ENCODE data around the gene CCDC88C.

Gene CCDC88C

GRCh38 chr14:91377700-91378652 lies 39.6 kb downstream of the CCDC88C start:
- DNase-seq = no peak

DNA sequence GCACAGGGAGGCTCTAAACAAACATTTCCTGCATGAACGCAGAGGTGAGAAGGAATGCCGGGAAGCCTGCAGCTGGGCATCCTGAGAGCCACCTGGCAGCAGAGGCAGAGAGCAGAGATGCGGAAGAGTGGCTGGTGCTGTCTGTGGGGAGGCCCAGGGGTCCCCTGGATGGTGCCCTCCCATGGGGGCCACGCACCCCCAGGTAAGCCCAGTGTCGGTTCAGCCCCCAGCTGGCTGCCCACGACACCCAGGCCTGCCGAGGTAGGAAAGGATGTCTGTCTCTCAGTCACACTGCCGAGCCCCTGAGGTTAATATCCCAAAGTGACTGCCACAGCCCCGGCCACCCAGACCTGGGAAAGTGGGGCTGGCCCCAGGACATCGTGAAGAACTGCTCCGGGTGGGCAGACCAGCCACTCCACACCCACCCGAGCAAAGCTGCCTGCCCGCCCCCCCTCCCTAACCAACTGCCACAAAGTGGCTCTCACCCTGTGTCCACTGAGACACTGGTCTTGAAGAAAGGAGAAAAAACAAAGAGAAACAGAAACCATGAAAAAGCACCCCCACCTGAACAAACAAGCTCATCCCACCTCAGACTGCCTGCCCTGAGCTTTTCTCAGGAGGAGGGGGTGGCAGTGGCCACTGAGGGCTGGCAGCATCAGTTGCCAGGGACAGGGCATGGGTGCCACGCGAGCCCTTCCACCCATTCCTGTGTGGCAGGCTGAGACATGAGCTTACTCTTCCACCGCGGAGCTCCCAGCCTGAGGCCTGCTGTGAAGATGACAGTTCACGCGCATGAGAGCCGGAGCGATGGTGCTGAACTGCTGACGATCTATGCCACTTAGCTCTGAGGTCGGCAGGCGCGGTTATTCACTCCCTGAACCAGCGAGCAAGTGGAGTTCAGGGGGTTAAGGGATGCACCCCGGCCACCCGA lies 40.8 kb downstream of the CCDC88C start:
- DNase-seq = peak; percentile 34

GRCh38 chr14:91375720-91376452 lies 41.7 kb downstream of the CCDC88C start:
- DNase-seq = no peak

DNA sequence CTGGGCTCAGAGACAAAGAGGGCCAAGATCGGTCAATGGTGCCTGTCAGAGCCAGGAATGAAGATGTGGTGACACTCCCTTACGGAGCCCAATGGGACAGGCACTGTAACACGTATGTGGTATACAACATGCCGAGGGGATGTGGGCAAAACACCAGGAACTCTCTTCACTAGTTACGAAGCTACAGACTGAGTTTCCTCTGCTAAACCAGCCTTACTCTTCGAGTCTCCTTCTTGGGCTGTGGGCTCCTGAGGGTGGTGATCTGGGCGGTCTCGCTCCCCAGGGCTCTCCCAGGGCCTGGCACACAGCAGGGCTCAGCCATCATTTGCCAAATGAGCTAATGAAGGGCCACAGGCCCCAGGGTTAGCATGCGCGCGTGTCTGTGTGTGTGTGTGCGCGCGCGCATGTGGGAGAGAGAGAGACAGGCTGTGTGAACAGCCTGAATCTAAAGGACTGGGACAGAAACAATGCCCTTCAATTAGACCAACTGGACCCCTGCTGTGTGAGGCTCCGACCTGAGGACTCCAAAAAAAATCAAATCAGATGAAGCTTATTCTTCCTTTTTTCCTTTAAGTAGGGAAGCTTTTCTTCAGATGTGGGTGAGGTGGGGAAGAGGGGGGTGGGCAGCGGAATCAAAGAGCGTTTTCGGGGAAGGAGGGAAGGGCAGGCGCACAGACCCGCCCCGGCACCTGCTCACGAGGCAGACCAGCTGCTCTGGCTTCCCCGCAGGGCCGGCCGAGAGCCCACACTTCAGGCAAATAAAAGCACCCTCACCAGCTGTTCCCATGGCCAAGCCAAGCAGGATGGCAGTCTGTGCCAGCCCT lies 42.5 kb downstream of the CCDC88C start:
- peak; percentile 93 for DNase-seq

GRCh38 chr14:91374287-91374878 lies 43.2 kb downstream of the CCDC88C start:
- no peak for DNase-seq

DNA sequence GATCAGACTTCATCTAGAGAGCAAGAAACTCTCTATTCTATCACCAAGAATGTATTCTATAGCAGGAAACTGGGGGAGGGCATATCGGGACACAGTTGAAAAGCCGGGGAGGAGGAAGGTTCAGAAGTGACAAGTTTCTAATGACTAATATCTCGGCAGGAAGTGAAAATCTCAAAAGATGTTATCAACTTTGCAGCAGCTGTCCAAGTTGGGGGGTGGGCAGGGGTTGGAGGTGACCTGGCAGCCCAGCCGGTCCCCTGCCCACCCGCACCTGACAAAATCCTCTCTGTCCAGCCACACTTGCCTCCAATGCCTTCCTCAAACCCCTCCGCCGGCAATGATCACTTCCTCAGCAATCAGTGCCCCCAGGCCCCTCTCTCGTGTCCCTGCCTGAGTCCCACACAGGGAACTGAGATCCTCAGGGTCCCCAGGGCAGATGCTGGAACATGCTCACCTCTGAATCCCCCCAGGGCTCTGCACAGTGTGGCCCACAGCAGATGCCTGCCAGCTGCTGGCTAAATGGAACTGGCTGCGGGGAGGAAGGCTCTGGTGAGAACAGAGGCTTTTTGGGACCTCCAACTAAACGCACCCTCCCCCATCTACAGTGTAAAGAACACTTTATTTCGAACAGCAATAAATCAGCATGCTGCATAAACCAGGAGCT lies 43.9 kb downstream of the CCDC88C start:
- DNase-seq = peak; percentile 75

- peak; percentile 64 for DNase-seq
Measured at GRCh38 chr14:91372671-91373495, 44.7 kb downstream of the CCDC88C start.

DNA sequence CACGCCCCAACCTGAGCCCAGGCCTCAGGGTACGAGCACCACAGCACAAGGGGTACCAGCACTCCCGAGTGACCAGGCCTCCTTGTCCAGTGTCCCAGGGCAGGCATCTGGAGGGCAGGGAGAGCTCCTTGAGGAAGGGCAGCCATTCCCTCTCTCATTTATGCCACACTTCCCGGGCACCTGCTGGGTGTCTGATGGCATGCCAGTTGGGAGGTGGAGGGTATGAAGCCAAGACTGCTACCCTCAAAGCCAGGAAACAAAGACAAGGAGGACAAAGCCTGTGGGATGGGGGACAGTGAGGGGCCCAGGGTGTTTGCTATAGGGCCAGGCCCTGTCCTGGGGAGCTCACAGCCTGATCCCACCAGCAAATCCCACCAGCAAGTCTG lies 45.6 kb downstream of the CCDC88C start:
- DNase-seq = no peak

DNA sequence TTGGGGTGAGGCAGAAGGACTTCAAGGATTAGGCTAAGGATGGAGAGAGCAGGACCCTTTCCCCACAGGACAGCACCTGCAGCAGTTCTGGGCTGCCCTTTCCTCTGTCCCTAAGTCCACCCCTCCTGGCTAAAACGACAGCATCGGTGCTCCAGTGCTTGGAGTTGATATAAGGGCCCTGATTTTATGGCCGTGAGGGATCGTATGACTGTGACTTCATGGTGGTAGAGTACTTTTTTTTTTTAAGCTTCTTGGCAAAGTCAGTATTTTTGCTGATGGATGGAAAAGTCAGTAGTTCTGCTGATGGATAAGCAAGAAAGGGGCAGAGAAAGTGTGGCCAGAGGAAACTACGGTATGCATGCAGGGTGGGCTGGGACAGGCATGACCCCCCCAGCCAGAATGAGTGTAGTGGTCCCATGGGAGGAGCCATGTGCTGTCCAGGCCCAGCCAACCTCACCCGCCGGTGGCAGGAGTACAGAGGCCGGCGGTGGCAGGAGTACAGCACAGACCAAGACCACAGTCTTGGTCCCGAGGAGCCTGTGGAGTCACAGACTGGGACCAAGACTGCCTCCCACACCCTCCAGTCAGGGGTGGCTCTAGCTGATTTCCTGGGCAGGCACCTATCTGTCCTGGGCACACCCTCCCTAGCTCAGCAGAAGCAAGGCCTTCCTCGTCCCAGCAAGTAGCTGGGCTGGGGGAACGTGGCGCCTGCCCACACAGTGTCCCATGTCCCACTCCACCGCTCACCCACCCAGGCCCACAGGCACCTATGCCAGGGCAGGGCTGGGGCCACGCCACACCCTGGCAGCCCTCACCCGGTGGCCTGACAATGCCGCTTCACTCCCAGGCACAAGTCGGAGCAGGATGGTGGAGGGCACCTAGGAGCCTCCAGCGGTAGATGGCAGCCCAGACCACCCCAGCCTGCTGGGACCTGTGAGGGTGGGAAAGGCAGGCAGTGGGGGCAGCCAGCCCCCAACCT lies 46.3 kb downstream of the CCDC88C start:
- DNase-seq = no peak

GRCh38 chr14:91369628-91370445 lies 47.8 kb downstream of the CCDC88C start:
- DNase-seq = peak; percentile 97

- no peak for DNase-seq
Measured at GRCh38 chr14:91368776-91369416, 48.7 kb downstream of the CCDC88C start.

DNA sequence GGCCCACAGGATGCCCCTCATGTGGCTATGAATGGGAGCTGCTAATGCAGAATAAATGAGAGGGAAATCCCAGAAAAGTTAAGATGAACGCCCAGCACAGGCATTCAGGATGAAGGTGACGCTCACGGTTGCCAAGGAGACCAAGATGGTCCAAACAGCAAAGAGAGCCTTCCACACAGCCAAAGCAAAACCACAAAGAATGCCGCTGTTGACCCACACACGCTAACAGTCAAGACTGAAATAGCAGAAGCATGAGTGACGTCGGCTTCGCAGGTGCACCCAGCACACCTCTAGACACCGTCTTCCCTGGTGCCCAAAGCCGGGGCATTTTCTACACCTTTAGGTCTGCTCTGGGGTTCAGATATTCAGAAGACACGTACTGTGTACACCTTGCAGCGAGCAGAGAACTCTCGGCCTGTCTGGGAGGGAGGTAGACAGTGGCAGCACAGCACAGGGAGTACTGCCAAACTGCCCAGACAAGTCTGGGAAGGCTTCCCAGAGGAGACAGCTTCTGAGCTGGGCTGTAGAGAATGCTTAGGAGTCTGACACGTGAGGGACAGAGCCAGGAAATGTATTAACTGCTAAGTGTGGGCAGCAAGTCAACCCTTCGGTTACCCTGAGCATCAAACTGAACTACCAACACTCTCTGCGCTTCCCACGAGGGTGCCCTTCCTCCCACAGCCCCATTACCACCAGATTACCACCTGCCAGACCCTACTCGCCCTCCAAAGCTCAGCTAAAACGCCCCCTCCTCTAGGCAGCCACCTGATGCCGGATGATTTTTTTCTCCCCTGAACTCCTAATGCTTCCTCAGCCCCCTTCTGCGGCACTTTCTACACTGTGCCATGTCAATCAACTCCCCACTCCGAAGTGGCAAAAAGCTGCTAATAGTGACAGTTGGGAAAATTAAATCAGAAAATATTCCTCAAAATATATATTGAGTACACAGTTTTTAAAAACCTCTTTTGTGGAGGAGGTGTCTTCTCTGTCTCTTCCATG lies 50.1 kb downstream of the CCDC88C start:
- no peak for DNase-seq

DNA sequence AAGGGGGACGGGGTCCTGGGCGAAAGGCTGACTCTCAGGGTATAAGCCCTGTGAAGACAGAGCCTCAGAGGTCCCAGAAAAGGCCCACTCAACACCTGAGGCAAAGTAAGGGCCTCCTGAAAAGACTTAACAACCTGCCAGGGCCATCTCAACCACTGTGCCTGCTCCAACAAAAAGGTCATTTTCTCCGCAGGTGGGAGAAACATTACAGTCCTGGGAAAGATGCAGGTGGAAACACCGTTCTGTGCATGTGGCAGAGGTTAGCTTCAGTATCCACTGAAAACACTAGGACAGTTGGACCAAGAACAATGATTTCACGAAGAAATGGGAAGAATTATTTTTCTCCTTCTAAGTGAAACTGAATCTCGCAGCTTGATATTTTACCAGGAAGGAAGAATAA lies 50.9 kb downstream of the CCDC88C start:
- DNase-seq = no peak

GRCh38 chr14:91365552-91365951 lies 52.1 kb downstream of the CCDC88C start:
- DNase-seq = no peak

- no peak for DNase-seq
Measured at GRCh38 chr14:91364524-91365270, 52.9 kb downstream of the CCDC88C start.

Data from NCI-H1694 treated with DMSO at 0.1 percent for 48 hours (cell line).